CD14-positive monocyte (primary cell): ENCODE results near the gene MAD1L1. TPM values are rescaled to one million over a fixed set of nuclear protein-coding genes. Genes with fewer than 3 reads are reported as not detected.

Experiments used
- DNase-seq, 3 donors: peaks; one replicate each; pipeline ENCODE4 v3.0.0-alpha.2; 2011 to 2022
- H2AFZ ChIP-seq: 2 replicates; pipeline ENCODE4 v1.6.0; 2012; ENCODE audit warnings: mild to moderate bottlenecking, low read depth, low read length, inconsistent platforms; ENCODE audit not compliant: insufficient read depth, poor library complexity, severe bottlenecking
- H3K27ac ChIP-seq, 2 donors: 1 replicate in 1 of 2; 2 replicates in 1 of 2; pipeline ENCODE4 v1.5.1; 2012 to 2013; ENCODE audit warnings: low read length in 2 of 2, control low read depth in 1 of 2, inconsistent platforms in 1 of 2, low read depth in 1 of 2, mild to moderate bottlenecking in 1 of 2
- H3K27me3 ChIP-seq, 2 donors: one replicate each; pipeline versions ENCODE4 v1.6.0 to v1.6.1; 2011 to 2013; ENCODE audit warnings: low read length in 2 of 2; ENCODE audit not compliant: control insufficient read depth in 2 of 2, insufficient read depth in 2 of 2
- H3K36me3 ChIP-seq, 2 donors: replicated peaks in 1 of 2; 1 replicate in 1 of 2; 2 replicates in 1 of 2; pipeline versions ENCODE4 v1.5.1 to v1.6.1; 2012 to 2013; ENCODE audit warnings: low read length in 2 of 2, control low read depth in 1 of 2, inconsistent platforms in 1 of 2, mild to moderate bottlenecking in 1 of 2; ENCODE audit not compliant: insufficient read depth in 2 of 2, control insufficient read depth in 1 of 2
- H3K4me1 ChIP-seq, 2 donors: 1 replicate in 1 of 2; 2 replicates in 1 of 2; pipeline versions ENCODE4 v1.5.1 to v1.6.1; 2012 to 2013; ENCODE audit warnings: low read length in 2 of 2, control low read depth in 1 of 2, inconsistent platforms in 1 of 2, mild to moderate bottlenecking in 1 of 2, moderate library complexity in 1 of 2; ENCODE audit not compliant: insufficient read depth in 2 of 2, control insufficient read depth in 1 of 2
- H3K4me2 ChIP-seq: replicated peaks from 2 replicates; pipeline ENCODE3; 2012; ENCODE audit warnings: low read length, moderate library complexity, mild to moderate bottlenecking; ENCODE audit not compliant: poor library complexity, severe bottlenecking; ENCODE audit errors: extremely low read depth
- H3K4me3 ChIP-seq, 3 experiments: fragments of 200-600 bp in 1 of 3; sonication (generic) in 1 of 3; replicated peaks in 1 of 3; 1 replicate in 2 of 3; 2 replicates in 1 of 3; pipeline ENCODE4 v1.5.1; 2011 to 2013; ENCODE audit warnings: low read length in 3 of 3, mild to moderate bottlenecking in 3 of 3, control low read depth in 2 of 3, low read depth in 2 of 3, inconsistent platforms in 1 of 3, moderate library complexity in 1 of 3
- H3K79me2 ChIP-seq: 2 replicates; pipeline ENCODE4 v1.6.0; 2012; ENCODE audit warnings: mild to moderate bottlenecking, control low read depth, inconsistent platforms, low read length, moderate library complexity; ENCODE audit not compliant: insufficient read depth
- H3K9ac ChIP-seq: 2 replicates; pipeline ENCODE4 v1.6.0; 2017; ENCODE audit warnings: low read length, mild to moderate bottlenecking; ENCODE audit not compliant: insufficient read depth, poor library complexity, severe bottlenecking
- H3K9me3 ChIP-seq, 2 donors: replicated peaks in 1 of 2; 1 replicate in 1 of 2; 2 replicates in 1 of 2; pipeline versions ENCODE4 v1.5.1 to v1.6.1; 2012 to 2013; ENCODE audit warnings: low read length in 2 of 2, control low read depth in 1 of 2; ENCODE audit not compliant: control insufficient read depth in 1 of 2, insufficient read depth in 1 of 2
- H4K20me1 ChIP-seq: 2 replicates; pipeline ENCODE4 v1.6.0; 2012; ENCODE audit warnings: mild to moderate bottlenecking, low read length, control low read depth, moderate library complexity; ENCODE audit not compliant: insufficient read depth
- H3K27ac Mint-ChIP-seq, 7 donors: one replicate each; pipeline ENCODE4 v1.8.0; 2020; ENCODE audit warnings: mild to moderate bottlenecking in 7 of 7, mixed read lengths in 7 of 7, moderate library complexity in 6 of 7, inconsistent platforms in 2 of 7
- H3K27me3 Mint-ChIP-seq, 3 donors: one replicate each; pipeline ENCODE4 v1.8.0; 2021 to 2022; ENCODE audit warnings: low read depth in 3 of 3, mild to moderate bottlenecking in 3 of 3, mixed read lengths in 3 of 3, moderate library complexity in 3 of 3, inconsistent platforms in 1 of 3
- H3K36me3 Mint-ChIP-seq, 2 donors: one replicate each; pipeline ENCODE4 v1.8.0; 2020; ENCODE audit warnings: mixed read lengths in 2 of 2, inconsistent platforms in 1 of 2, mild to moderate bottlenecking in 1 of 2
- H3K4me1 Mint-ChIP-seq: one replicate; pipeline ENCODE4 v1.8.0; 2020; ENCODE audit warnings: mild to moderate bottlenecking, mixed read lengths
- H3K4me3 Mint-ChIP-seq, 2 donors: one replicate each; pipeline ENCODE4 v1.8.0; 2020; ENCODE audit warnings: mild to moderate bottlenecking in 2 of 2, mixed read lengths in 2 of 2, moderate library complexity in 1 of 2
- H3K9me3 Mint-ChIP-seq, 7 donors: one replicate each; pipeline ENCODE4 v1.8.0; 2020 to 2022; ENCODE audit warnings: mixed read lengths in 7 of 7, mild to moderate bottlenecking in 6 of 7, moderate library complexity in 6 of 7, inconsistent platforms in 2 of 7
- CTCF ChIP-seq: fragments of 200-600 bp; IDR thresholded peaks from one replicate; pipeline ENCODE4 v1.8.0; 2022; ENCODE audit warnings: antibody characterized with exemption, mild to moderate bottlenecking
- WGBS: methylation state at CpG from one replicate; pipeline ENCODE4 v1.1.5; 2013; ENCODE audit warnings: missing lambda C conversion rate; ENCODE audit not compliant: insufficient coverage; 5-methylcytosine and 5-hydroxymethylcytosine counted together
- intact Hi-C, 2 donors: fragments of 100-400 bp; cut with micrococcal nuclease; formaldehyde crosslinking; loops; one replicate each; pipeline versions ENCODE4 v1.15.0 to v1.15.1; 2023
- polyA plus RNA-seq, 3 donors: library from polyadenylated mRNA; depleted of rRNA in 1 of 3; unstranded in 2 of 3; stranded (reverse) in 1 of 3; fragments of 300-500 nt in 2 of 3; fragments of >200 nt in 1 of 3; fragmentation: Illumina TruSeq in 2 of 3; gene quantifications; 1 replicate in 2 of 3; 2 replicates in 1 of 3; pipeline ENCODE4 v1.2.3, GENCODE V29; 2012 to 2021

MAD1L1 gene
- polyA plus RNA-seq, 3 donors, result 22.0 to 39.4 (median 33.2) TPM

- Histone ChIP-seq H3K4me2 (no peak overlapping the region), H3K79me2 (no peaks in the 10 kb centered on the region), H2AFZ (no peak overlapping the region), H3K9me3 (no peaks in the 10 kb centered on the region), H3K4me1 (peaks cover 0 to 23% of the 10 kb centered on the region in 2 donors), H3K9ac (no peak overlapping the region), H4K20me1 (peaks cover 9% of the 10 kb centered on the region), H3K4me3 (no peak overlapping the region), H3K36me3 (peaks cover 3 to 5% of the 10 kb centered on the region in 2 donors), H3K27me3 (no peaks in the 10 kb centered on the region), H3K27ac (no peak overlapping the region)
- H3K36me3 Mint-ChIP-seq, result peaks cover 32 to 39% of the 10 kb centered on the region in 2 donors
- H3K27me3 Mint-ChIP-seq, result peaks cover 0 to 3% (median 0%) of the 10 kb centered on the region in 3 donors
- intact Hi-C loops, result no loop called here
- WGBS, result 83% methylated on average over 5 of the region's 13 CpGs
- H3K4me1 Mint-ChIP-seq, result peaks cover 24% of the 10 kb centered on the region
- peaks cover 0 to 5% (median 0%) of the 10 kb centered on the region in 7 donors for H3K9me3 Mint-ChIP-seq
- no peak for TF ChIP-seq CTCF
- no peak overlapping the region for H3K4me3 Mint-ChIP-seq
- H3K27ac Mint-ChIP-seq, result peak overlapping the region in 1 of 7 donors; percentile 62
- DNase-seq, result no peak
These were observed 138.2 kb downstream of the MAD1L1 start for GRCh38 chr7:2094454-2095045.

GRCh38 chr7:2093843-2094220, 138.9 kb downstream of the MAD1L1 start:
- DNase-seq, result no peak
- Mint-ChIP-seq H3K4me1 (peaks cover 19% of the 10 kb centered on the region), H3K4me3 (no peak overlapping the region), H3K27me3 (peaks cover 0 to 3% (median 0%) of the 10 kb centered on the region in 3 donors), H3K27ac (peak overlapping the region in 1 of 7 donors; percentile 47), H3K9me3 (peaks cover 0 to 5% (median 0%) of the 10 kb centered on the region in 7 donors), H3K36me3 (peaks cover 32 to 39% of the 10 kb centered on the region in 2 donors)
- Histone ChIP-seq H3K79me2 (no peaks in the 10 kb centered on the region), H3K36me3 (peaks cover 3 to 5% of the 10 kb centered on the region in 2 donors), H3K27me3 (no peaks in the 10 kb centered on the region), H3K4me1 (peaks cover 0 to 17% of the 10 kb centered on the region in 2 donors), H4K20me1 (peaks cover 4% of the 10 kb centered on the region), H3K4me2 (no peak overlapping the region), H2AFZ (no peak overlapping the region), H3K9me3 (no peaks in the 10 kb centered on the region), H3K27ac (no peak overlapping the region), H3K9ac (no peak overlapping the region), H3K4me3 (no peak overlapping the region)
- WGBS, result 92% methylated on average over 7 of the region's 13 CpGs
- TF ChIP-seq CTCF, result no peak
- intact Hi-C loops, result no loop called here
